ENCODE measurements around the gene LRRC46.

LRRC46 gene

DNA sequence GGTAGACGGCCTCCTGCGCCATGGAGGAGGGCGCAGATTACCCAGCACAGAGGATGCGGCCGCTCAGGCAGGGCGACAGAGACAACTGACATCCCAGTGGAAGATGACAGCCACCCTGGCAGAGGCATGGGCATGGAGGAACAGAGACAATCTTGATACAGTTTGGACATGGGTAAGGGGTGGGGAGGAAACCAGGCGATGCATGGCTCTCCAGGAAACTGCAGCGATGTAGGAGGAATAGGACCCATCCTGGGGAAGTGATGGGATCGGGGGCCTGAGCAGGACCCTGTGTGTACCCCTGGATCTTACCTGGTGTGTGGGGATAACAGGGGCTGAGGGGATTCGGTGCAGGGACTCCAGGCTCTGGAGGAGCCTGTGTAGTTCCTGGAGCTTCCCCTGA, 14.5 kb upstream of the LRRC46 start:
- Histone ChIP-seq H3K4me1 (ENCODE audit: control insufficient read depth, insufficient read depth, low read length, poor library complexity, severe bottlenecking) (peaks cover 14% of the 10 kb centered on the region), H3K9me3 (ENCODE audit: control insufficient read depth, low read length) (no peaks in the 10 kb centered on the region), H3K4me3 (ENCODE audit: insufficient read depth, low read depth, low read length, poor library complexity, severe bottlenecking) (no peak overlapping the region), H3K36me3 (ENCODE audit: control insufficient read depth, insufficient read depth, low read length) (peaks cover 70% of the 10 kb centered on the region), H3K27ac (ENCODE audit: insufficient read depth, low read length, poor library complexity, severe bottlenecking) (no peak overlapping the region), H3K27me3 (replicated peaks; ENCODE audit: control insufficient read depth, insufficient read depth, low read length, poor library complexity, severe bottlenecking) (no peaks in the 10 kb centered on the region)
- DNase-seq, result no peak

- no peaks in the 10 kb centered on the region for H3K9me3 ChIP-seq (ENCODE audit: control insufficient read depth, low read length)
- H3K27ac ChIP-seq (ENCODE audit: insufficient read depth, low read length, poor library complexity, severe bottlenecking), result no peak overlapping the region
- H3K4me1 ChIP-seq (ENCODE audit: control insufficient read depth, insufficient read depth, low read length, poor library complexity, severe bottlenecking), result peaks cover 18% of the 10 kb centered on the region
- no peak for DNase-seq
- no peaks in the 10 kb centered on the region for H3K27me3 ChIP-seq (replicated peaks; ENCODE audit: control insufficient read depth, insufficient read depth, low read length, poor library complexity, severe bottlenecking)
- H3K4me3 ChIP-seq (ENCODE audit: insufficient read depth, low read depth, low read length, poor library complexity, severe bottlenecking), result no peak overlapping the region
- H3K36me3 ChIP-seq (ENCODE audit: control insufficient read depth, insufficient read depth, low read length), result peaks cover 58% of the 10 kb centered on the region
Measured at GRCh38 chr17:47818002-47818695, 13.3 kb upstream of the LRRC46 start.

GRCh38 chr17:47819475-47819874, 12.0 kb upstream of the LRRC46 start:
- no peak overlapping the region for H3K4me3 ChIP-seq (ENCODE audit: insufficient read depth, low read depth, low read length, poor library complexity, severe bottlenecking)
- H3K27ac ChIP-seq (ENCODE audit: insufficient read depth, low read length, poor library complexity, severe bottlenecking), result no peak overlapping the region
- H3K9me3 ChIP-seq (ENCODE audit: control insufficient read depth, low read length), result no peaks in the 10 kb centered on the region
- no peak for DNase-seq
- peaks cover 18% of the 10 kb centered on the region for H3K4me1 ChIP-seq (ENCODE audit: control insufficient read depth, insufficient read depth, low read length, poor library complexity, severe bottlenecking)
- peaks cover 57% of the 10 kb centered on the region for H3K36me3 ChIP-seq (ENCODE audit: control insufficient read depth, insufficient read depth, low read length)
- no peaks in the 10 kb centered on the region for H3K27me3 ChIP-seq (replicated peaks; ENCODE audit: control insufficient read depth, insufficient read depth, low read length, poor library complexity, severe bottlenecking)

DNA sequence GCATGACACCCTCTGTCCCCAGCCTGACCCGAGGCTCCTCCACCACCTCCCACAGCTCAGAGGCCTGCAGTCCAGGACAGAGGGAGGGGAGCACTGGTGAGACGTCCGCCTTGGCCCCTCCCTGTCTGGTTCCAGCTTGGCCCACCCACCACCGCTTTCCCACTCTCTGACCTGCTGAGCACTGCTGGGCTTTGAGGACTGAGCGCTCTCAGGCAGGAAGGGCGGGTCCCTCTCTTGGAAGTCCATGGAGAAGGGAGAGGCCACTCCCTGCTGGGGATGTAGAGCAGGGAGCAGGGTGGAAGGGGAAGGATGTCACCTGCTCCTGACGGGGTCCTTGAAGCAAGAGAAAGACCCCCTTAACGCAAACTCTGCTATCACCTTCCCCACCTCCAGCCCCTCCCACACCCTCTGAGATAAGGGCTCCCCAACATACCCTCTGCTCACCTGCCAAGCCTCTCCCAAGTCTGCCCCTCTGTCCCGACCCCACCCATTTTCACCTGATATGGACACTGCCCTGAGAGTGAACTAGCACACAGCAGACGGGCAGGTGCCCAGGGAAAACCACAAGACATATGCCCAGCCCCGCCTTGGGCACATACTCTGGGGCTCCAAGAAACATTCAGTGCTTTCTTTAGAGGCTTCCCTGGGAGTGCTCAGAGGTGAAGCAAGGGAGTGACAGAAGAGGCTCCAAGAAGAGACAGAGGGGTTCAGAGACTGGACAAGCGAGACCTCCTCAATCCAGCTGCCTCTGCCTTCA, 11.3 kb upstream of the LRRC46 start:
- Histone ChIP-seq H3K4me3 (ENCODE audit: insufficient read depth, low read depth, low read length, poor library complexity, severe bottlenecking) (no peak overlapping the region), H3K36me3 (ENCODE audit: control insufficient read depth, insufficient read depth, low read length) (peaks cover 54% of the 10 kb centered on the region), H3K9me3 (ENCODE audit: control insufficient read depth, low read length) (no peaks in the 10 kb centered on the region), H3K4me1 (ENCODE audit: control insufficient read depth, insufficient read depth, low read length, poor library complexity, severe bottlenecking) (peaks cover 18% of the 10 kb centered on the region), H3K27ac (ENCODE audit: insufficient read depth, low read length, poor library complexity, severe bottlenecking) (peak overlapping the region; percentile 44), H3K27me3 (replicated peaks; ENCODE audit: control insufficient read depth, insufficient read depth, low read length, poor library complexity, severe bottlenecking) (no peaks in the 10 kb centered on the region)
- no peak for DNase-seq

GRCh38 chr17:47821031-47821423, 10.4 kb upstream of the LRRC46 start:
- Histone ChIP-seq H3K4me3 (ENCODE audit: insufficient read depth, low read depth, low read length, poor library complexity, severe bottlenecking) (peak overlapping the region; percentile 72), H3K36me3 (ENCODE audit: control insufficient read depth, insufficient read depth, low read length) (peaks cover 51% of the 10 kb centered on the region), H3K4me1 (ENCODE audit: control insufficient read depth, insufficient read depth, low read length, poor library complexity, severe bottlenecking) (peaks cover 18% of the 10 kb centered on the region), H3K9me3 (ENCODE audit: control insufficient read depth, low read length) (no peaks in the 10 kb centered on the region), H3K27me3 (replicated peaks; ENCODE audit: control insufficient read depth, insufficient read depth, low read length, poor library complexity, severe bottlenecking) (no peaks in the 10 kb centered on the region), H3K27ac (ENCODE audit: insufficient read depth, low read length, poor library complexity, severe bottlenecking) (peak overlapping the region; percentile 44)
- no peak for DNase-seq

- H3K27me3 ChIP-seq (replicated peaks; ENCODE audit: control insufficient read depth, insufficient read depth, low read length, poor library complexity, severe bottlenecking), result no peaks in the 10 kb centered on the region
- peak within 1 kb of the TSS; percentile 44 for H3K27ac ChIP-seq (ENCODE audit: insufficient read depth, low read length, poor library complexity, severe bottlenecking)
- H3K9me3 ChIP-seq (ENCODE audit: control insufficient read depth, low read length), result no peaks in the 10 kb centered on the region
- DNase-seq, result peak; percentile 58 to 70 (median 69)
- peaks cover 18% of the 10 kb centered on the region for H3K4me1 ChIP-seq (ENCODE audit: control insufficient read depth, insufficient read depth, low read length, poor library complexity, severe bottlenecking)
- H3K4me3 ChIP-seq (ENCODE audit: insufficient read depth, low read depth, low read length, poor library complexity, severe bottlenecking), result peak within 1 kb of the TSS; percentile 72
- peaks cover 51% of the 10 kb centered on the region for H3K36me3 ChIP-seq (ENCODE audit: control insufficient read depth, insufficient read depth, low read length)
Measured at GRCh38 chr17:47821424-47822391, 9.8 kb upstream of the LRRC46 start, which contains the start of gene OSBPL7. Gene OSBPL7 (minus strand): TSS chr17:47821794. CDS start chr17:47820278, 1,516 bp downstream.

DNA sequence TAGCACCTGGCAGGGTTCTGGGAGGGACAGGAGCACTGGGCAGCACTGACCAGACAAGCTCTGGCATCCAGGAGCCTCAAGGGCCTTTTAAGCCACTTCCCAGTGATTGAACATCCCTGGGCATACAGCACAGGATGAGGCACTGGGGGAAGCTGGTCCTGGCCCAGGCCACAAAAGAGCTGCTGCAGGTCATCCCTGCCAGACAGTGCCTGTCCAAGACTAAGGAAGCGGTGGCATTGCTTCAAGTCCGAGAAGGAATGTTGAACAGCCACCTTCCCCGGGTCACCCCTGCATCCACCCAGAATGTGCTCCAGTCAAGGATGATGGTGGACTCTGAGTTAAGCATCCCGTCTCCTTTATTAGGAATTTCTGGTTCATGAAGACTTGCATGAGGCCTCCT, 8.7 kb upstream of the LRRC46 start:
- Histone ChIP-seq H3K4me1 (ENCODE audit: control insufficient read depth, insufficient read depth, low read length, poor library complexity, severe bottlenecking) (peaks cover 18% of the 10 kb centered on the region), H3K27ac (ENCODE audit: insufficient read depth, low read length, poor library complexity, severe bottlenecking) (no peak overlapping the region), H3K9me3 (ENCODE audit: control insufficient read depth, low read length) (no peaks in the 10 kb centered on the region), H3K4me3 (ENCODE audit: insufficient read depth, low read depth, low read length, poor library complexity, severe bottlenecking) (no peak overlapping the region), H3K27me3 (replicated peaks; ENCODE audit: control insufficient read depth, insufficient read depth, low read length, poor library complexity, severe bottlenecking) (no peaks in the 10 kb centered on the region), H3K36me3 (ENCODE audit: control insufficient read depth, insufficient read depth, low read length) (peaks cover 47% of the 10 kb centered on the region)
- no peak for DNase-seq

DNA sequence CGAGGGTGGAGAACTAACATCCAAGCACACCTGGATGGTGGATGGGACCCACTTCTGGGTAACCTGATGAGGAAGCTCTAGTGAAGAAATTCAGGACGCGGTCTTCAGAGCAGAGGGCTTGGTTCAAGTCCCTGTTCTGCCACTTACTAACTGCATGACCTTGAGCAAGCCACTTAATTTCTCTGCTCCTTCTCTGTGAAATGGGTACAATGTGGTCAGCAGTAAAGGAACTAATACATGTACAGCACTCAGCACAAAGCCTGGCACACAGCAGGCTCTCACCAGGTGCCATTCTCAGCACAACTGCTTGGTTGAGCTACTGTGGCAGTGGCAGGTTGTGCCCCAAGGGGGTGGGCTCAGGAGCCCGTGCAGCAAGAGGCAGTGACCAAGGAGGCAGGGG, 8.0 kb upstream of the LRRC46 start:
- no peak for DNase-seq
- Histone ChIP-seq H3K27me3 (replicated peaks; ENCODE audit: control insufficient read depth, insufficient read depth, low read length, poor library complexity, severe bottlenecking) (no peaks in the 10 kb centered on the region), H3K4me3 (ENCODE audit: insufficient read depth, low read depth, low read length, poor library complexity, severe bottlenecking) (no peak overlapping the region), H3K36me3 (ENCODE audit: control insufficient read depth, insufficient read depth, low read length) (peaks cover 39% of the 10 kb centered on the region), H3K9me3 (ENCODE audit: control insufficient read depth, low read length) (no peaks in the 10 kb centered on the region), H3K4me1 (ENCODE audit: control insufficient read depth, insufficient read depth, low read length, poor library complexity, severe bottlenecking) (peaks cover 18% of the 10 kb centered on the region), H3K27ac (ENCODE audit: insufficient read depth, low read length, poor library complexity, severe bottlenecking) (no peak overlapping the region)

DNA sequence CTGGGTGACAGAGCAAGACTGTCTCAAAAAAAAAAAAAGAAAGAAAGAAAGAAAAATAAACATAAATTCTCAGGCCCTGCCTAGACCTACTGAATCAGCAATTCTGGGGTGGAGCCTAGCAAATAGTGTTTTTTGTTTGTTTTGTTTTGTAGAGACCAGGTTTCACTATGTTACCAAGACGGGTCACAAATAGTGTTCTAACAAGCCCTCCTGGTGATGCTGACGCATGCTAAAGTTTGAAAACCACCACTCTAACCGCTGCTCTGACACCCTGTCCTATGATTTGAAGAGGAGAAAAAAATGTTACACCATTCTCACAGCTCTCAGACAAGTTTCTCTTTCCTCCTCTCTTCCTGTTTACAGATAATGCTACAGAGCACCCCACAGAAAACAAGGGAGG, 1.6 kb upstream of the LRRC46 start:
- Histone ChIP-seq H3K4me1 (ENCODE audit: control insufficient read depth, insufficient read depth, low read length, poor library complexity, severe bottlenecking) (peaks cover 21% of the 10 kb centered on the region), H3K4me3 (ENCODE audit: insufficient read depth, low read depth, low read length, poor library complexity, severe bottlenecking) (peak overlapping the region; percentile 2), H3K27ac (ENCODE audit: insufficient read depth, low read length, poor library complexity, severe bottlenecking) (peak overlapping the region; percentile 91)

More for the DNA sequence above, 1.6 kb upstream of the LRRC46 start:
- peaks cover 18% of the 10 kb centered on the region for H3K36me3 ChIP-seq (ENCODE audit: control insufficient read depth, insufficient read depth, low read length)
- no peaks in the 10 kb centered on the region for H3K27me3 ChIP-seq (replicated peaks; ENCODE audit: control insufficient read depth, insufficient read depth, low read length, poor library complexity, severe bottlenecking)
- peak; percentile 62 to 69 (median 67) for DNase-seq
- H3K9me3 ChIP-seq (ENCODE audit: control insufficient read depth, low read length), result no peaks in the 10 kb centered on the region

All from effector memory CD4-positive, alpha-beta T cell (primary cell).